ENCODE data around the gene MTUS2.

Gene MTUS2

GRCh38 chr13:29524641-29525040 lies 704.5 kb downstream of the MTUS2 start:
- no peak for DNase-seq (ENCODE audit: low read depth, low spot score)

- DNase-seq (ENCODE audit: low read depth, low spot score): no peak
Observed at GRCh38 chr13:29525757-29526156, 705.6 kb downstream of the MTUS2 start.

- no peak for DNase-seq (ENCODE audit: low read depth, low spot score)
Observed at GRCh38 chr13:29526741-29527140, 706.6 kb downstream of the MTUS2 start.

GRCh38 chr13:29527511-29527910 lies 707.4 kb downstream of the MTUS2 start:
- DNase-seq (ENCODE audit: low read depth, low spot score): no peak

GRCh38 chr13:29527916-29528315 lies 707.8 kb downstream of the MTUS2 start:
- no peak for DNase-seq (ENCODE audit: low read depth, low spot score)

- DNase-seq (ENCODE audit: low read depth, low spot score): no peak
Observed at GRCh38 chr13:29529754-29530153, 709.6 kb downstream of the MTUS2 start.

- DNase-seq (ENCODE audit: low read depth, low spot score): no peak
Observed at GRCh38 chr13:29530901-29531300, 710.8 kb downstream of the MTUS2 start.

- no peak for DNase-seq (ENCODE audit: low read depth, low spot score)
Observed at GRCh38 chr13:29532116-29532515, 712.0 kb downstream of the MTUS2 start.

- DNase-seq (ENCODE audit: low read depth, low spot score): no peak
Observed at GRCh38 chr13:29532821-29533220, 712.7 kb downstream of the MTUS2 start.

- DNase-seq (ENCODE audit: low read depth, low spot score): no peak
Observed at GRCh38 chr13:29534083-29534482, 713.9 kb downstream of the MTUS2 start.

GRCh38 chr13:29535663-29536655 lies 715.8 kb downstream of the MTUS2 start:
- no peak for DNase-seq (ENCODE audit: low read depth, low spot score)

- DNase-seq (ENCODE audit: low read depth, low spot score): no peak
Observed at GRCh38 chr13:29536853-29537252, 716.7 kb downstream of the MTUS2 start.

- no peak for DNase-seq (ENCODE audit: low read depth, low spot score)
Observed at GRCh38 chr13:29537736-29538651, 717.9 kb downstream of the MTUS2 start.

- no peak for DNase-seq (ENCODE audit: low read depth, low spot score)
Observed at GRCh38 chr13:29538652-29539040, 718.5 kb downstream of the MTUS2 start.

GRCh38 chr13:29539856-29540255 lies 719.7 kb downstream of the MTUS2 start:
- DNase-seq (ENCODE audit: low read depth, low spot score): no peak

- no peak for DNase-seq (ENCODE audit: low read depth, low spot score)
Observed at GRCh38 chr13:29540334-29540733, 720.2 kb downstream of the MTUS2 start.

- no peak for DNase-seq (ENCODE audit: low read depth, low spot score)
Observed at GRCh38 chr13:29540799-29541198, 720.7 kb downstream of the MTUS2 start.

GRCh38 chr13:29541400-29541799 lies 721.3 kb downstream of the MTUS2 start:
- DNase-seq (ENCODE audit: low read depth, low spot score): no peak

- DNase-seq (ENCODE audit: low read depth, low spot score): no peak
Observed at GRCh38 chr13:29542381-29542780, 722.2 kb downstream of the MTUS2 start.

- no peak for DNase-seq (ENCODE audit: low read depth, low spot score)
Observed at GRCh38 chr13:29543230-29544215, 723.4 kb downstream of the MTUS2 start.

- no peak for DNase-seq (ENCODE audit: low read depth, low spot score)
Observed at GRCh38 chr13:29545988-29546387, 725.8 kb downstream of the MTUS2 start.
